ENCODE measurements around the gene SLC1A4. TPM values are rescaled to one million over a fixed set of nuclear protein-coding genes. Genes with fewer than 3 reads are reported as not detected.
"Not testable (repeated sequence)": the region's sequence is repeated elsewhere in the genome, so short reads cannot be mapped to it uniquely, and the experiment has no call there.

Gene SLC1A4
- polyA plus RNA-seq, 1 of the 3 experiments (the other 2 are of a cell fraction): 4.4 TPM

DNA sequence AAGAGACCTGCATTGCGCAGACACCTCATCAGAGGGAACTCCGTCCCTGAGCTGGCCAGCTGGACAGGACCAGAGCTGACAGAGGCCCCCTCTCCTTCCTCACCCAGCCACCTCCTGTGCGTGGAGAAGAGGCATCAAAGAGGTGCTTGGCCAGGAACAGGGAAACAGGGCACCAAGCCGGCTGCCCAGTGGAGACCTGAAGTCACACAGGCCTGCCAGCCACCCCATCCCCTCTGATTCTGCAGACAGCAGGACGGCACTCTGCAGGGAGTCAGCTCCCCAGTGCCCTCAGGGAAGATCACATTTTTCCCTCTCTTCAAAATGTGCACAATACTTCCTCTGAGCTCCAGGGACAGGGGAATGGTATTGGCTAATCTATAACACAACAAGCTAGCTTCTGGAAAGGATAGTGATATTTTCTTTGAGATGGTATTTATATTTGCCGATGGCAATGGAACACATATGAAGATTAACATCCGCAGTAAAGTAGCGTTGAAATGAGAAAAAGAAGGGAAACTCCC lies 30.5 kb downstream of the SLC1A4 start (continued):
- TF ChIP-seq SMC3 (IDR thresholded peaks at IDR 0.05; ENCODE audit: low read depth, low read length) (no peak), RXRA (IDR thresholded peaks at IDR 0.05; ENCODE audit: borderline replicate concordance, low read depth) (no peak), TCF12 (IDR thresholded peaks at IDR 0.05) (no peak), NFIC (IDR thresholded peaks at IDR 0.05; ENCODE audit: borderline replicate concordance) (no peak), EP300 (IDR thresholded peaks at IDR 0.05; ENCODE audit: borderline replicate concordance in 1 of 2, low read depth in 1 of 2, low read length in 1 of 2) (no peak), PBX3 (IDR thresholded peaks at IDR 0.05) (no peak)
- TF ChIP-seq, protein P1, sequence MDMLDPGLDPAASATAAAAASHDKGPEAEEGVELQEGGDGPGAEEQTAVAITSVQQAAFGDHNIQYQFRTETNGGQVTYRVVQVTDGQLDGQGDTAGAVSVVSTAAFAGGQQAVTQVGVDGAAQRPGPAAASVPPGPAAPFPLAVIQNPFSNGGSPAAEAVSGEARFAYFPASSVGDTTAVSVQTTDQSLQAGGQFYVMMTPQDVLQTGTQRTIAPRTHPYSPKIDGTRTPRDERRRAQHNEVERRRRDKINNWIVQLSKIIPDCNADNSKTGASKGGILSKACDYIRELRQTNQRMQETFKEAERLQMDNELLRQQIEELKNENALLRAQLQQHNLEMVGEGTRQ (IDR thresholded peaks at IDR 0.05; ENCODE audit: borderline replicate concordance, low read depth, low read length): no peak

- H3K4me3 ChIP-seq (ENCODE audit: low read depth in 2 of 2, low read length in 1 of 2); DNase-seq; H3K27ac ChIP-seq (ENCODE audit: low read depth in 2 of 2, low read length in 1 of 2); POLR2A ChIA-PET; H3K9me2 ChIP-seq; H3K9me3 ChIP-seq; H4K20me1 ChIP-seq (ENCODE audit: insufficient read depth); H3K27me3 ChIP-seq (ENCODE audit: insufficient read depth); H3F3A ChIP-seq (replicated peaks; ENCODE audit: insufficient read depth); H3K9ac ChIP-seq; H3K79me2 ChIP-seq (ENCODE audit: insufficient read depth); H2AFZ ChIP-seq (ENCODE audit: low read depth); H3K4me2 ChIP-seq: not testable (repeated sequence)
- Histone ChIP-seq H3K4me1 (ENCODE audit: control insufficient read depth in 1 of 2, insufficient read depth in 2 of 2, low read depth in 1 of 2, low read length in 1 of 2) (peaks cover 0 to 18% of the 10 kb centered on the region in 2 experiments; a peak in 1 of 4 replicates), H3K36me3 (replicated peaks in 1 of 2; ENCODE audit: control insufficient read depth in 1 of 2, insufficient read depth in 2 of 2, low read length in 1 of 2) (peaks cover 4 to 31% of the 10 kb centered on the region in 2 experiments)
- CTCF ChIA-PET: interaction anchor here (1.1 kb wide), 1 partner anchor 147 kb away, joined by 3 read pairs; no protein-coding TSS in a partner anchor
- WGBS (ENCODE audit: low lambda C conversion rate): 88% methylated on average over 1 of the region's 1 CpG
Observed at GRCh38 chr2:65020251-65020650, 31.1 kb downstream of the SLC1A4 start.

DNA sequence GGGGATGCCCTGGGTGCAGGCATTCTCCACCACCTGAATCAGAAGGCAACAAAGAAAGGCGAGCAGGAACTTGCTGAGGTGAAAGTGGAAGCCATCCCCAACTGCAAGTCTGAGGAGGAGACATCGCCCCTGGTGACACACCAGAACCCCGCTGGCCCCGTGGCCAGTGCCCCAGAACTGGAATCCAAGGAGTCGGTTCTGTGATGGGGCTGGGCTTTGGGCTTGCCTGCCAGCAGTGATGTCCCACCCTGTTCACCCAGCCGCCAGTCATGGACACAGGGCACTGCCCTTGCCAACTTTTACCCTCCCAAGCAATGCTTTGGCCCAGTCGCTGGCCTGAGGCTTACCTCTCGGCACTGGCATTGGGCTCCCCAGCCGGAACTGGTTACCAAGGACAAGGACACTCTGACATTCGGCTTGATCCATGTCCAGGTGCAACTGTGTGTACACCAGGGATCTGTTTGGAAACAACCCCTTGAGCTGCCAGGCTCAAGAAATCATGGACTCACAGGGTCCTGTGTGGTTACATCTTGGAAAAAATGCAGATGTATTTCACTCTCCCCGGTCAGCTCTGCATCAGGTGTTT lies 31.8 kb downstream of the SLC1A4 start:
- CTCF ChIA-PET: interaction anchor here (1.2 kb wide), 1 partner anchor 103 kb away, joined by 5 read pairs; no protein-coding TSS in a partner anchor

More for the DNA sequence above, 31.8 kb downstream of the SLC1A4 start:
- no peak for TF ChIP-seq TAF1 (IDR thresholded peaks at IDR 0.05; ENCODE audit: borderline replicate concordance, low read depth, low read length)
- TF ChIP-seq NRF1 (IDR thresholded peaks at IDR 0.05; ENCODE audit: low read depth, low read length): no peak
- no peak for TF ChIP-seq FOXJ3 (CRISPR knock-in tag; IDR thresholded peaks at IDR 0.05)
- no peak for TF ChIP-seq ELF1 (IDR thresholded peaks at IDR 0.05)
- no peak for TF ChIP-seq RFX5 (IDR thresholded peaks at IDR 0.05; ENCODE audit: low read length)
- TF ChIP-seq EZH2phosphoT487 (IDR thresholded peaks at IDR 0.05; ENCODE audit: borderline replicate concordance, low read depth): no peak
- no peak for TF ChIP-seq USF1 (IDR thresholded peaks at IDR 0.05; ENCODE audit: borderline replicate concordance, low read depth)
- H3K9me3 ChIP-seq: no peaks in the 10 kb centered on the region
- peaks cover 0 to 18% of the 10 kb centered on the region in 2 experiments; a peak in 1 of 4 replicates for H3K4me1 ChIP-seq (ENCODE audit: control insufficient read depth in 1 of 2, insufficient read depth in 2 of 2, low read depth in 1 of 2, low read length in 1 of 2)
- no peak overlapping the region for H3K4me2 ChIP-seq
- no peak overlapping the region for H3K4me3 ChIP-seq (ENCODE audit: low read depth in 2 of 2, low read length in 1 of 2)
- no peaks in the 10 kb centered on the region for H3K9me2 ChIP-seq
- H3K79me2 ChIP-seq (ENCODE audit: insufficient read depth): no peaks in the 10 kb centered on the region
- POLR2A ChIA-PET: interaction anchor here (1.6 kb wide), 1 partner anchor 33 kb away, joined by 4 read pairs; no protein-coding TSS in a partner anchor
- H3K36me3 ChIP-seq (replicated peaks in 1 of 2; ENCODE audit: control insufficient read depth in 1 of 2, insufficient read depth in 2 of 2, low read length in 1 of 2): peaks cover 4 to 31% of the 10 kb centered on the region in 2 experiments
- DNase-seq: no peak
- 100% methylated on average over 5 of the region's 11 CpGs for WGBS (ENCODE audit: low lambda C conversion rate)
- no peak overlapping the region for H2AFZ ChIP-seq (ENCODE audit: low read depth)
- no peaks in the 10 kb centered on the region for H3F3A ChIP-seq (replicated peaks; ENCODE audit: insufficient read depth)
- no peak overlapping the region for H3K27ac ChIP-seq (ENCODE audit: low read depth in 2 of 2, low read length in 1 of 2)
- no peaks in the 10 kb centered on the region for H3K27me3 ChIP-seq (ENCODE audit: insufficient read depth)
- H4K20me1 ChIP-seq (ENCODE audit: insufficient read depth): no peaks in the 10 kb centered on the region
- H3K9ac ChIP-seq: no peak overlapping the region

Data from SK-N-SH (cell line).